Medulla oblongata (tissue), 1 donor: ENCODE data around the gene CYB561A3.

Experiments
- DNase-seq: peaks from one replicate; pipeline ENCODE4 v3.0.0-alpha.2; 2015; ENCODE audit errors: extremely low spot score

Gene CYB561A3

DNA sequence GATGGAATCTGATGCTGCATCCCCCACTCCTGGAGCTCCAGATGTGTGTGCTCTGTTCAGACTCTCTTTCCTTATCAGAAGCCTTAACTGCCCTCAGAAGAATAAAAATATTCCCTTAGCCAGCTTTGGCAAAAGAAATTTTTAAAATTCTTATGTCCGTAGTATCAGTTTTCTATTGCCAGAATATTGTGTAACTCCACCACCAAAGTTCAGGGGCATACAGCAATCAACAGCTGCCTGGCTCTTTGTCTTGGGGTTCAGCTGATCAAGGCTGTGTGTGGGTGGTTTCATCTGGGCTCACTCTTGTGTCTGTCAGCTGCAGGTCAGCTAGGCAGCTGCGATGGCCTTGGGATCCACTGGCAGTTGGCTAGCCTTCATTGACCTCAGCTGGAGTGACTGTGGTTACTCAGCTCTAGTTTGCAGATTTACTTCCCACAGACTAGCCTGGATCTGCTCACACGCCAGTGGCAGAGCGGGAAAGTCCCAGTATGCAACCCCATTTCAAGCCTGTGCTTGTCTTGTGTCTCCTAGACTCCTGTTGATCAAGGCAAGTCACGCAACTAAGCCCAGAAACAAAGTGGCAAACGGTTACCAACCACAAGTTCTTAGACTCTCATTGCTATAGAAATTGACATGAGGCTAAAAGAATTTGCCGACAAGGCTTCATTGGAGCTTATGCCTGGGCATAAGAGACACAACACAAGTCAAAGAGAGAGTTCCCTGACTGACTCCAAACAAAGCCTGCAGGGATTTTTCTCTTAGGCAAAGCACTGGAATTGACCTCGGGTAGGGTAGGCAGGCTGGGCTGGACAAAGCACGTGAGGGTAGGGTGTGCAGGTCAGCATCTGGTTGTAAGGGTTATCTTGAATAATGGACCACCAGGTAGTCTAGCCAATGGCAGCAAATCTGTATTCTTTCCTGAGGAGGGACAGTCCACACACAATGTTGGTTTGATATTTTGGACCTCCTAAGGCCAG lies 8.0 kb upstream of the CYB561A3 start:
- DNase-seq = peak; percentile 74

DNA sequence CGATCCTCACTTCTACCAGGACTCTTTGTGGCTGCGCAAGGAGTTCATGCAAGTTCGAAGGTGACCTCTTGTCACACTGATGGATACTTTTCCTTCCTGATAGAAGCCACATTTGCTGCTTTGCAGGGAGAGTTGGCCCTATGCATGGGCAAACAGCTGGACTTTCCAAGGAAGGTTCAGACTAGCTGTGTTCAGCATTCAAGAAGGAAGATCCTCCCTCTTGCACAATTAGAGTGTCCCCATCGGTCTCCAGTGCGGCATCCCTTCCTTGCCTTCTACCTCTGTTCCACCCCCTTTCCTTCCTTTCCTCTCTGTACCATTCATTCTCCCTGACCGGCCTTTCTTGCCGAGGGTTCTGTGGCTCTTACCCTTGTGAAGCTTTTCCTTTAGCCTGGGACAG lies 7.0 kb upstream of the CYB561A3 start:
- no peak for DNase-seq

DNA sequence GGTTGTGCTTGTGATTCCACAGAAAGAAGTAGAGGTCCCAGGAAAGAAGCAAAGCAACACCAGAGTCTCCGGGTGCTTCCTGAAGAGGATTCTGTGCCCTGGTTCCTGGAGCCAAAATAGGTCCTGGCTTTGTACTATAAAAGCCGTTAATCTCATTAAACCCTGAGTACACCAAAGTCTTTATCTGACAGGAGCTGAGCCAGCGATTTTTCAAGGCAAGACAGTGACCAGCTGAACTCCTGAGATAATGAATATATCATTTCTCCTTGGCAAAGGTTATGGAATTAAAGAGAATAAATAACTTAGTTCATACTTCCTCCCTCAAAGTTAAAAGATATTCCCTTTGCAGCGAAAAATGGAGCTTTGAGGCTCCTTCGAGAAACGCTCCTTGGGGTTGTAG lies 5.7 kb upstream of the CYB561A3 start:
- DNase-seq = no peak

DNA sequence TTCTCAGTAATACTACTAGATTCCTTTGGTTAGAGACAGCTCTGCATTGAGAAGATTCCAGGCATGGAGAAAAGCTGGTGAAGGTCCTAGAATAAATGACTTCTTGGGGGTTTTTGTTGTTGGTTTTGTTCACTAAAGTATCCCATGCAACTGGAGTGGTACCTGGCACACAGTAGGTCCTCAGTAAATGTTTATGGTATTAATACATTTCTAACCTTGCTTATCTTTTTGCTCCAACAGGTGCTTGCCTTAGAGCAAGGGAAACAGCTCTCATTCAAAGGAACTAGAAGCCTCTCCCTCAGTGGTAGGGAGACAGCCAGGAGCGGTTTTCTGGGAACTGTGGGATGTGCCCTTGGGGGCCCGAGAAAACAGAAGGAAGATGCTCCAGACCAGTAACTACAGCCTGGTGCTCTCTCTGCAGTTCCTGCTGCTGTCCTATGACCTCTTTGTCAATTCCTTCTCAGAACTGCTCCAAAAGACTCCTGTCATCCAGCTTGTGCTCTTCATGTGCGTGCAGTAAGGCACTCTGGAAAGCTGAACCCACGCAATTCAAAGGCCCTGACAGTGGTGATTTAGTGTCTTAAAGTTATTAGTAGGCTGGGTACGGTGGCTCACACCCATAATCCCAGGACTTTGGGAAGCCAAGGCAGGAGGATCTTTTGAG lies 2.5 kb upstream of the CYB561A3 start:
- no peak for DNase-seq

DNA sequence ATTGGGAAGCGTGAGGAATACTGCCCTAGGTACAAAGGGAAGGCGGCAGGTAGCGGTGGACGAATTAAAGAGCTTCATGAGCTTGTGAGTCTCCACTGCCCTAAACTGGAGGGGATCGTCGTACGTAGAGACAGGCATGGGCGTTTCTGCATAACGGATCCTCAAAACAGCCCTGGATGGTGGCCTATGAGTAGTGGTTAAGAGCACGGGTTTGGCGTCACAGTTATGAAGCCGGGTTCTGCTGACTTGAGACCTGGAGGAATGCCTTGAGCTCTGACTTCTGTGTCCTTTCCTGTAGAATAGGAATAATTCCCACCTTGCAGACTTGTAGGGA lies 827 bp upstream of the CYB561A3 start:
- DNase-seq = no peak

DNA sequence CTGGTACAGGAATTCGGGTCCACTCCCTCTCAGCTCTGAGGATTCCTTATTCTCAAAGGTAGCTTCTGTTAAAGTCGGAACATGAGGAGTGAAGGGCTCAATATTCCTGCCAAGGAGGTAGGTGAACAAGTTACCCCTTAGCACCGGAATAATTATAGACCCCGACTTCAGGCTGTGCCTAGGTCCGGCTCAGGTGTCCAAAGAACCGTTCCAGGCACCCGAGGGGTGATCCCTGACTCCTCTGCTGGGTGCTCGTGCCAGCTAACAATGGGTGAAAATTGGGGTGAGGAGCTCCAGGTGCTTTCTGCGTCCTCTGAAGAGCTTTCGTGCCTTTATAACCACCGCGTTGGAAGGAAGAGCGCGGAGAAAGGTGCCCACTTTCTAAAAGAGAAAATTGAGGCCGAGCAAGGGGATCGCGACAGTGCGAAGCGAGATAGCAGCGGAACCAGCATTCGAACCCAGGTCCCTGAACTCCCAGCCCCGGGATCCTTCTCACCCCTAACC lies 393 bp downstream of the CYB561A3 start:
- DNase-seq = no peak

DNA sequence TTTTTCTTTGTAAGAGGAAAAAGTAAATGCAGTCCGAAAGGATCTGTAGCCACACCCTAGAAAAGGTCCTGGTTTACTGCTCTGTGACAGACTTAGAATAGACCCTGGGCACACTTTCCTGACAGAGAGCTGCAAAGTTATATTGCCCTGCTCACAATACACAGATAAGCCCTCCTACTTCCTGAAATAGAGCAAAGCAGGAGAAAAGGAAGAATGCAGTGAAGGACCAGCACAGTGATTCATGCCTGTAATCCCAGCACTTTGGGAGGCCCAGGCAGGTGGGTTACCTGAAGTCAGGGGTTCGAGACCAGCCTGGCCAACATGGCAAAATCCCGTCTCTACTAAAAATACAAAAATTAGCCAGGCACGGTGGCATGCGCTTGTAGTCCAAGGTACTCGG lies 2.2 kb downstream of the CYB561A3 start:
- DNase-seq = no peak

DNA sequence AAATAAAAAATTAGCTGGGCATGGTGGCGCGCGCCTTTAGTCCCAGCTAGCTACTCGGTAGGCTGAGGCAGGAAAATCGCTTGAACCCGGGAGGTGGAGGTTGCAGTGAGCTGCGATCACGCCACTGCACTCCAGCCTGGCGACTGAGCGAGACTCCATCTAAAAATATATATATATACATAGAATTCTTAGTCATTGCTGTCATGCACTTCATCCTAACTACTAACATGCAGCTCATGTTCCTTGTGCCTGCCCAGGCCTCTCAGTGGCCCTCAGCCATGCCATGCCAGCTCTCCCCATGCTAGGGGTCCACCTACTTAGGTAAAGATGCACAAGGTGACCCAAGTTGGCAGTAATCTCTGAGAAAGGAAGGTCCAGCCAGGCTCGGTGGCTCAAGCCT lies 3.1 kb downstream of the CYB561A3 start:
- no peak for DNase-seq

DNA sequence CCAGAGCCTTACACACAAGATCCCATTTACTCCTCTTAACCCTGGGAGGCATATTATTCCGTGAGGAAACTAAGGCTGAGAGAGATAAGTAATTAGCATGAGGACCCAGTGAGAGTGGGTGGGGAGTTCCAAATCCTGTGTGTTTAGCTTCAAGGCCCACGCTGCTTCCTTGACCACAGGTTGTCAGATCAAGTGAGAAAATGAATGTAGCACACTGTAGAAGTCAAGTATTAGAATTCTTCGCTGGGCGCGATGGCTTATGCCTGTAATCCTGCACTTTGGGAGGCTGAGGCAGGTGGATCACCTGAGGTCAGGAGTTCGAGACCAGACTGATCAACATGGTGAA lies 3.8 kb downstream of the CYB561A3 start:
- no peak for DNase-seq

DNA sequence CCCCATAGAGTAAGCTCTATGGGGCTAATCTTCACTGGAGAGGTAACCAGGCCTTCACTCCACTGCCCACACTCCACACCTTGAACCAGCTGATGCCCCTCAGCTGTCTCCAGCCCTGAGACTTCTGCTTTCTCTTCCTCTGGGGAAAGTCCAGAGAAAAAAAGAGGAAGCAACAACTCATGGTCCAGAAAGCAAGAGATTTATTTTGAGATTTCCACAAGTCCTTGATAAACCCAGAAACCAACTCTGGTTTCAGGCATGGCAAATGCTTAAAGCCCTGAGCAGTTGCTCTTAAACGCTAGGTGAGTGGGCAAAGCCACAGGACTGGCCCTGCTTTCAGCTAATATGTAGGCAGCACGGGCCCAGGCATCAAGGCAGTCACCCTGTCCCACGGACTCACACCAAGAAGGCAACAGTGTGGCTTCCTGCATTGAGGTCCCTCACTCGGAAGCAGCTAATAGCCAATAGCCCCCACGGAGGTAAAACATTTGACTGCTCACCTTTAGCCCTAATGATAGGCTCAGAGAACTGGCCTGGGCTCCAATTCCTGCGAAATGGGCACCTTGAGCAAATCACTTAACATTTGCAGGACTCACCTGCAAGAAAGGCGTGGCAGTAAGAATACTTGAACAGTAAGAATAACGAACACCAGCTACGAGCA lies 4.3 kb downstream of the CYB561A3 start:
- DNase-seq = peak; percentile 77

DNA sequence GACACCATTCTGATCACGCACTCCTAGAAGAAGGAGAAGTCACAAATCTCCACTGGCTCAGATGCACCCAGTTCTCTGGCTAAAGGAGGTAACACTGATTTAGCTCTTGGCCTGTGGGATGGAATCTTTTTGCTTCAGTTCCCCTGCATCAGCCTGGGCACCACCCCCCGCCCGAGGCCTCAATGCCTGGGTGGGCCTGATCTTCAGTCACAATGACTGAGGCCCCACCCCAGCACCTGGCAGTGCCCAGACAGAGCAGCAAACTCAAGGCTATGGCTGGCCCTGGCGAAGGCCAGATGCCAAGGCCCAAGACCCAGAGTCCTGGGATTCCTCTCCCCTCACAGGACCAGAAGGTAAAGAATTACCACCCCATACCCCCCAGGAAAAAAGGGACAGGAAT lies 5.0 kb downstream of the CYB561A3 start:
- DNase-seq = no peak

DNA sequence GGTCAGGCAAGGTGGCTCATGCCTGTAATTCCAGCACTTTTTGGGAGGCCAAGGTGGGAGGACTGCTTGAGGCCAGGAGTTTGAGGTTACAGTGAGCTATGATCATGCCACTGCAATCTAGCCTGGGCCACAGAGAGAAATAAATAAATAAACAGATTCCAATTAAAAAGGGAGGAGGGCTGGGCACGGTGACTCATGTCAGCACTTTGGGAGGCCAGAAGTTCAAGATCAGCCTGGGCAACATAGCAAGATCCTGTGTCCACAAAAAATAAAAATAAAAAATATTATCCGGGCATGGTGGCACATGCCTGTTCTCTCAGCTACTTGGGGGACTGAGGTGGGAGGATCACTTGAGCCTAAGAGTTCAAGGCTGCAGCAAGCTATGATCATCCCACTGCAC lies 7.5 kb downstream of the CYB561A3 start:
- DNase-seq = no peak

DNA sequence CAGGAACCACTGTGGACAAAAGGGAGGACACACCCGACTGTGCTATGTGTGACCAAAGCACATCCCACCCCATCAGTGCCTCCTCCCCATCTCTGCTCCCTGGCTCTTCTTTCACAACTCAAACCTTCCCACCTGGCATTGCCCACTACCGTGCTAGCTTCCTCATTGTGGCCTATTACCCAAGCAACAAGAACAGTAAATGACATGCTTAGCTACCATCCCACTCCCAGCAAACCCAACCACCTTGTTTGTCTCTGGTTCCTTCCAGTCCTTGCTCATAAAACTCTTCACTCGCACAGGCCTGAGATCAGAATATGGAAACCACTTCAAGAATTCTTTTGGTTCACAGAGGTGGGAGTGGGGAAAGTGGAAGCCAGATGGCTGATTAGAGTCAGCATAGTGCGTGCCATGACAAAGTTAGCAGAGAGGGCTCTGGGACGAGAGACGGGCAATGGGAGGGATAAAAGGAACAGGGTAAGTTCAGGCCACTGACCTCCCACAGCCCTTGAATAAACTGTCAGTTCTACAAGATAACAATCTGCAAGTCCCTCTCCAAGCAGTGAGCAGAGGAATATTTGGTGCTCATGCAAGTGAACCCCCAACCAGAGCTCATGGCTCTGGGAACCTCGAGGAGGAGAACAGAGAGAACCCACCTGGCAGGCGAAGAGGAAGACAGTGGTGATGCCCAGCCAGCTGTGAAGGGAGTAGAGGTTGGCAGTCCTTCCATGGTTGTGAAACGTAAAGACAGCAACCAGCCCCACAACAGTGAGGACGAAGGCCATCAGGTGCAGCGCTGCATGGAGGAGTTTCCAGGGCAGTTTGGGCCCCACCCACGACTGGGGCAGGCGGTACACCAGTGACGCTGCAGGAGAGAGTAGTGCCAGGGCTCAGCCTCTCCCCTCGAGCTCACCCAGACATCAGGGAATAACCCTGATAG lies 8.3 kb downstream of the CYB561A3 start:
- no peak for DNase-seq

DNA sequence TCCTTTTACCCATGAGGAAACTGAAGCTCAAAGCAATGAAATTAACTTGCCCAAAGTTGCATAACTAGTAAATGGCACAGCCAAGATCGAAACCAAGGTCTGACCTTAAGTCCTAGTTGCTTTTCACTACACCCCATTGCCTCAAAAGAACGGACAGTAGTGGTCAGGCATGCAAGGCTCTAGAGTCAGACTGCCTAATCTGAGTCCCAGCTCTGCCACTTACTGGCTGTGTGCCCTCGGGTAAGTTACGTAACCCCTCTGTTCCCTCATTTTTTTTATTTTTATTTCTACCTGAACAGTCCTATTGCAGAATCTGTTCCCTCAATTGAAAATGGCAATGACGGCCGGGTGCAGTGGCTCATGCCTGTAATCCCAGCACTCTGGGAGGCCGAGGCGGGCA lies 9.6 kb downstream of the CYB561A3 start:
- no peak for DNase-seq

DNA sequence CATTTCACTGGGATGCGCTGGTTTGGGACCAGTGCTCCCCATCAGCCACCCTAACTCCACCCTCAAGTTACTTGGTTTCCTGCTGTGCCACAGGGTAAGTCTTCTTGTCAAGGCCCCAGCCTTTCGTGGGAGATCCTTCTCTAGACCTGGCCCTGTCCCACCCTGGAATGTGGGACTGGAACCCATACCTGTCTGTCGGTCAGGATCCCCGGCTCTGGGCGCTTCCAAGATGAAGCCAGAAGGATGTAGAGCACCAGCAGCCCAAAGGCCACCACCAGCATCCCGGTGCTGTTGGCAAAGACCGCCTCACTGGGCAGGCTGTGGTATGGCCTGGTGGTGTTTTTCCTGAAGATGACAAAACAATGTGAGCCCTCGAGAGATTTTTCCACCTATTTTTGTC lies 10.9 kb downstream of the CYB561A3 start:
- DNase-seq = no peak

DNA sequence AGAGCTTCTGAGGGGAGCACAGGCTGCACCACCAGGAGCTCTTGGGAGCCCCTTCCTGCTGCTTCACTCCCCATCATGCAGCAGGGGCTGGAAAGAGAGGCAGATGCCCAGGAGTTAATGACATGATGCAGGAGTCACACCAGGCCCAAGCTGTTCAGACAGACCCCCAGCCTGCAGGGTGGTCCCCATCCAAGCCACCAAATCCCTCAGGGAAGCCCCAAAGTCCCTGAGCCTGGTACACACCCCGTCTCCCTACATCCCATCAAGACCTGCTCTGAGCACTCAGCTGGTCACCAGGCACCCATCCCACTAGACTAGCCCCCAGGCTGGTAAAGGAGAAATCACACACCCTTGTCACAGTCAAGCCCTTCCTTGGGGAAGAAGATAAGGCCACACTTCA lies 11.3 kb downstream of the CYB561A3 start:
- no peak for DNase-seq

DNA sequence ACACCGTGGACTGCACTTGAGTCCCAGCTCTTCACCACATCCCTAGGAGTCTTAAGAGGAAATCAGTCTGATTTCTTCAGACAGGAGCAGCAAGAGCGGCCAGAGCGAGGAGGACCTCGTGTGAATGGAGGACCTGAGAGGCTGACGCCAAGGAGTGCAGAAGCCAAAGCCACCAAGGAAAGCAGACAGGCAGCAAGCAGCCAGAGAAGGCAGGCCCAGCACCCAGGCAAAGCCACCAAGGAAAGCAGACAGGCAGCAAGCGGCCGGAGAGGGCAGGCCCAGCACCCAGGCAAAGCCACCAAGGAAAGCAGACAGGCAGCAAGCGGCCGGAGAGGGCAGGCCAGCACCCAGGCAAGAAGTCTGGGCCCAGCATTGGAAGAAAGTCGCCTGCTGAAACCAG lies 11.8 kb downstream of the CYB561A3 start:
- no peak for DNase-seq

DNA sequence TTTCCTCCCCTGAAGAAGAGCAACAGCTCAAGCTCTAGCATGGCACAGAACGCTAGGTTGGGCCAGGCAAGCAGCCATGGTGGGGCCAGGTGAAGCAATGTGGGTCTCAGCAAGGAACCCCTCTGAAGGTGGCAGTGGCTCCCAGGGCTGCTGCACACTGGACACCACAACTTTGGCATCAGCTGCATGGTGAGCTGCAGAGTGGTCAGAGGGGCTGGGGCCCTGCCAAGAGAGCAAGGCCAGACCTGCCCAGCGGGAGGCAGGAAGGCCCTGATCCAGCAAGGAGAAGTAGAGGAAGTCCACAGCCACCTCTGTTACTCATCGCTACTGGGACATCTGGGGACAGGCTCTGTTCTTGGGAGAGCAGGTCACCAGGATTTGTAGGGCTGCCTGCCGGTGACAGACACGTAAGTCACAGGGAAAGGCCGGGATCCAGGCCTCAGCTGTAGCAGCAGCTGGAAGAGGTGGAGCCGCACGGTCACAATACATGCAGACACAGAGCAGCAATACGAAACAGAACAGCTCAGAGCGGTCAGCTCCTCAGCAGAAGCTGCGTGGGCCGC lies 12.4 kb downstream of the CYB561A3 start:
- DNase-seq = no peak

DNA sequence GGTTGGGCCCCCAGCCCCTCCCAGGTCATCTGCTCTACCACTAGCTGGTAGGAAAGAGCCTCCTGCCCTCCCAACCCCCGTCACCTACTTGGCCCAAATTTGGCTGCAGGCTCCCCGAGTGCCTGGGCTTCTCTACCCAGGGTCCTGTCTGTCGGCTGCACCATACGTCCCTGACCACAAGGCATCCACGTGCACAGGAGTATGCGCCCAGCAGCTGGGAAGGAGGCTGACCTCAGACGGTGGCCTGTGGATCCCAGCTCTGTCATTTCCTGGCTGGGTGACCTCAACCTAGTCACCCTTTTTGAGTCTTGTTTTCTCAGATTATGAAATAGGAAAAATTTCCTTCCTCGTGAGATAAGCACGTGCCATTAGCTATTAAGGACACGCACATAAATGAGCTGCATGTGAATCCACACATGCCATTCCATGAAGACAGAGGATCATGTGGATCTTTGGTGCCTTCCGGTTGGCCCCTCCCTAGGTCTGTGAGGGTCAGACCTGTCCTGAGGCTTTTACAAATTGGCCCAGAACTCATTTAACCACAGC lies 13.7 kb downstream of the CYB561A3 start:
- no peak for DNase-seq

DNA sequence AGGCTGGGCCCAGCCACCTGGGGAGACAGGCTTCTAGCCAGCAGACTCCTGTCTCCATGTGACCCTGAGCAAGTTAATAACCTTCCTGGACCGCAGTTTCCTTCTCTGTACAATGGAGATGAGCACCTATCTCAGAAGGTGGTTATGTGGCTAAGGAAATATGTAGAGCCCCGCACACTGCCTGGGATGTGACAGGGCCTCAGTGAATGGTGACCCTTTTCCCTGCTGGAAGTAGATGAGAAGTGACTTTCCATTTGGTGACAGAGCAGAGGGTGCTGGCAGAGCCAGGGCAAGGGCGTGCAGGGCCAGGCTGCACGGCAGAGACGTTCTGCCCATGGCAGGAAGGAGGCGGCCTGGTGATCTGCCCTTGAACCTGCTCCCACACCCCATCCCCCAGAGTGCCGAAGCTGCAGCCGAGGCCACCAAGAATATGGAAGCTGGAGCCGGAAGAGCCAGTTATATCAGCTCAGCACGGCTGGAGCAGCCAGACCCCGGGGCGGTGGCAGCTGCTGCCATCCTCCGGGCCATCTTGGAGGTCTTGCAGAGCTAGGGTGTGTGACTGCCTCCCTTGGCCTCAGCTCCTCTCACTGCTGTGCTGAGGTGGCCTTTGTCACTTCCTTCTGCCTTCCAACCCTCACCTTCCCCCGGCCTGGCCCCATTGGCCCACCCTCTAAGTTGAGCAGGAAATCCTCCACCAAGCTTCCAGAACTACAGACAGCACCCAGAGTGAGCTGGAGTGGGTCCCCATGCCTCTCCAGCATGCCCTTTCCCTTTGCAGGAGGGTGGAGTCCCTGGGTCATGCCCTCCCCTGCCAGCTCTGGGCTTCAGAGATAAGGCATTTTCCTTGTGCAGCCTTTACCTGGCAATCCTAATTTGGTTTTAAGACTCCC lies 15.5 kb downstream of the CYB561A3 start:
- no peak for DNase-seq
